ENCODE data around the gene PAQR7.

The PAQR7 gene

DNA sequence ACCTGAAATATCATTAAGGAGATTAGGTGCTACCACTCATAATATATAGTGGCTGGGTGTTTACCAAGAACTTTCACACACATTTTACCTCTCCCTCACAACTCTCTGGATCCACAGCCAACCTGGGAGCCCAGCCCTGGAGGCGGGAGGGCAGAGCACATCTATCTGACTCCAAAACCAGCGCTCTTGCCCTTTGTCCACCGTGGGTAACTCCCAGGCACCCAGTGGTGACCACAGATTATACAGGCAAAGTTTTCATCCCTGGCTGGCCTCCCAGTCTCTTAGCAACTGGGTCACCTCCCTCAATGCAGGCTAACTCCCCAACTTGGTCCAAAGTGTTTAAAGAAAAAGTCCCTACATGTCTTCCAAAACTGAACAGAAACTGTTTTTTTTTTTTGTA lies 2.4 kb downstream of the PAQR7 start:
- DNase-seq: no peak

- no peak for DNase-seq
Measured at GRCh38 chr1:25872713-25873112, 2.8 kb downstream of the PAQR7 start.

GRCh38 chr1:25871704-25872494 lies 3.6 kb downstream of the PAQR7 start:
- no peak for DNase-seq

GRCh38 chr1:25871086-25871703 lies 4.3 kb downstream of the PAQR7 start:
- DNase-seq: no peak

GRCh38 chr1:25870614-25871013 lies 4.9 kb downstream of the PAQR7 start:
- DNase-seq: no peak

DNA sequence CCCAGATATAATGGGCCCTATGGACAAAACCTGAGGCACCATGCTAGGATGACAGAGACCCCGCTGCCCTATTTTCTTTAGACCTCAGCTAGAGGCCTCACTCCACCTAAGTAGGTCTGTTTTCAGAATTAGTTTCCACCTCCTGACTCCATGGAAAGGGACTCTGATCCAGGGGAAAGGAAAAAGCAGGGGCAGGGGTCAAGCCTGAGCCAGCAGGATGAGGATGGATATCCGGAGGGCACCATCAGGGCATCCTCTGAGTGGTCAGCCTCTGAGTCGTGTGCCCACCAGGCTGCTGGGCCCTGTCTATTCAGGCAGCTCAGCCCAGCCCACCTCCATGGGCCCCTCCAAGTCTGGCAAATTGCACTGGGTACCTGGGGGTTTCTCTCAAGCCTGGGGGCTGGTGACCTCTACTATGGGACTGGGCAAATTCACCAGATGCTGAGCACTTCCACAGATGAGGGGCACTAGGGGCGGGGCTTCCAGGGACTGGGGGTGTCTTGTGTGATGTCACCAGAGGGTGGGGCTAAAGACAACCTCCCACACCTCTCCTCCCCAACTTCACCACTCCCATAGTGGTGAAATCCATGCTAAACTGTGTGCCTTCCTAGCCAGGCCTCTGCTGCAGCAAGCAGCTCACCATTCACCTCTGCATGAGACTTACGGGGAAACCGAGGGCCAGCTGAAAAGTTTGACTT lies 5.5 kb downstream of the PAQR7 start:
- DNase-seq: no peak

DNA sequence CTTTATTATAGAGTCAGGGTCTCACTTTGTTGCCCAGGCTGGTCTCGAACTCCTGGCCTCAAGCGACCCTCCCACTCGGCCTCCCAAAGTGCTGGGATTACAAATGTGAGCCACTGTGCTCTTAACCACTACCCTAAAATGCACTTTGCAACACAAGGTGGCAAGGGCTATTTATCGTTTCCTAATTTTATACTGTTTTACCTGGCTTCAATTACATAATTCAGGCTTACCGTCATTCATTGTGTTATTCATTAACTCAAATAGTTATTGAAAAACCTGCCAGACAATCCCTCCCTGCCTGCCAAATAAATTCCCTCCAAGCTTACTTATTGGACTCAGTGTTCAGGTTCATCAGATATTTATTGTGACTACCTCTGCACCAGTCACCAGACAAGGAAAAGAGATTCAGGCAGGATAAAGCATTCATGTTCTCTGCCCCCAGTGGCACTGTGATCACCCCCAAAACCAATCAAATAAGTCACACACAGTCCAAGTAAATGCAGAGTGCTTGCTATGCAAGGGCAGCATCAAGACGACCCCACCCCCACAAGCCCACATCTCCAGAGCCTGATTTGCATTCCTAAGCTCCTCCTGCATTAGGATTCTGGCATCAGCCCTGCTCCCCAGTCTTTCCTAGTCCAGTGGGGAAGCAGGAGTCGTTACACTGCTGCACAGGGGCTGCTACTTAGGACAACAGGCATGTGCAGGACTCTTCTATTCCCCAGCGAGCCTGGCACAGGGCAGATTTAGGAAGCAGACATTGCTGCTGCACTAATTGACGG lies 8.1 kb downstream of the PAQR7 start:
- DNase-seq: no peak

GRCh38 chr1:25866288-25866687 lies 9.2 kb downstream of the PAQR7 start:
- DNase-seq: no peak

DNA sequence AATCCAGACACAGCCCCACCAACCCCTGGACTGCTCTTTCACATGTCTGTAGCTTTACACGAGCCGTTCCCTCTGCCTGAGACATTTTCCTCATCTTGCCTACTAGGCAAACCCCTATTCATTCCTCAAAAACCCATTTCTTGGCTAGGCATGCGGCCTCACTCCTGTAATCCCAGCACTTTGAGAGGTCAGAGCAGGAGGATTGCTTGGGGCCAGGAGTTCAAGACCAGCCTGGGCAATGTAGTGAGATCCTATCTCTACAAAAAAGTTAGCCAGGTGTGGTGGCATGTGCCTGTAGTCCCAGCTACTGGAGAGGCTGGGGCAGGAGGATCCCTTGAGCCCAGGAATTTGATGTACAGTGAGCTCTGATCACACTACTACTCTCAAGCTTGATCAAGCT lies 11.1 kb downstream of the PAQR7 start:
- no peak for DNase-seq

GRCh38 chr1:25863486-25864262 lies 11.8 kb downstream of the PAQR7 start:
- no peak for DNase-seq

GRCh38 chr1:25862785-25863485 lies 12.6 kb downstream of the PAQR7 start:
- DNase-seq: no peak

GRCh38 chr1:25861316-25862286 lies 13.9 kb downstream of the PAQR7 start:
- DNase-seq: no peak

GRCh38 chr1:25858906-25859789 lies 16.4 kb downstream of the PAQR7 start, which contains the start of gene AUNIP:
Gene AUNIP (minus strand): TSS chr1:25859457. CDS start chr1:25859357, 100 bp downstream.
- peak; percentile 85 to 88 (median 85) for DNase-seq

GRCh38 chr1:25858494-25858893 lies 17.0 kb downstream of the PAQR7 start:
- DNase-seq: peak in 1 of 3 experiments; percentile 43

DNA sequence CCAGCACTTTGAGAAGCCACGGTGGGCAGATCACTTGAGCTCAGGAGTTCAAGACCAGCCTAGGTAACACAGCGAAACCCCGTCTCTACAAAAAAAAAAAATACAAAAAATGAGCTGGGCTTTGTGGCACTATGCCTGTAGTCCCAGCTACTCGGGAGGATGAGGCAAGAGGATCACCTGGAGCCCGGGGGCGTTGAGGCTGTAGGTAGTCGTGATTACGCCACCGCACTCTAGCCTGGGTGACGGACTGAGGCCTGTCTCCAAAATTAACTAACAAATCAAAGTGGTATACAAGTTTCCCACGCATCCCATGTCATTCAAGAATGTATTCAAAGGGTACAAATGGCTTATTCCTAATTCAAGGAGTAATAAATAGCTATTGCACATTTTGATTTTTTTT lies 18.7 kb downstream of the PAQR7 start:
- DNase-seq: no peak

GRCh38 chr1:25854554-25854953 lies 21.0 kb downstream of the PAQR7 start:
- DNase-seq: no peak

GRCh38 chr1:25848531-25848930 lies 27.0 kb downstream of the PAQR7 start:
- DNase-seq: no peak

- no peak for DNase-seq
Measured at GRCh38 chr1:25847929-25848328, 27.6 kb downstream of the PAQR7 start.

DNA sequence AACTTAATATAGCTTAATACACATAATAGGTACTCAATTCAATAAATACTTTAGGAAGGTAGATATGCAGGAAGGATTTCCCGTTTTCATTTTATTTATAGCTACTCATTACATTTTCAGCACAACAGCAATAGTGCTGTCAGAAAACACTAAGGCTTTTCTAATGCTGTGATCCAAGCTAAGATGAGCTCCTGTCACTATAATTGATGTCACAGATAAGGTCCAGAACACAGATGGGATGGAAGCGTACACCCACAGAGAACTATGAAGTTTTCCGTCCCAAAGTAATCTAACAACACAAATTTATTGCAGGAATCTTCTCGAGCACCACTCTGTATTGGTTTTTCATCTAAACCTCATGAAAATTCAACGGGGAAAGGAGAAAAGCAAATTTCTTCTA lies 29.8 kb downstream of the PAQR7 start:
- no peak for DNase-seq
